ENCODE measurements around the gene POU2AF3.

DNA sequence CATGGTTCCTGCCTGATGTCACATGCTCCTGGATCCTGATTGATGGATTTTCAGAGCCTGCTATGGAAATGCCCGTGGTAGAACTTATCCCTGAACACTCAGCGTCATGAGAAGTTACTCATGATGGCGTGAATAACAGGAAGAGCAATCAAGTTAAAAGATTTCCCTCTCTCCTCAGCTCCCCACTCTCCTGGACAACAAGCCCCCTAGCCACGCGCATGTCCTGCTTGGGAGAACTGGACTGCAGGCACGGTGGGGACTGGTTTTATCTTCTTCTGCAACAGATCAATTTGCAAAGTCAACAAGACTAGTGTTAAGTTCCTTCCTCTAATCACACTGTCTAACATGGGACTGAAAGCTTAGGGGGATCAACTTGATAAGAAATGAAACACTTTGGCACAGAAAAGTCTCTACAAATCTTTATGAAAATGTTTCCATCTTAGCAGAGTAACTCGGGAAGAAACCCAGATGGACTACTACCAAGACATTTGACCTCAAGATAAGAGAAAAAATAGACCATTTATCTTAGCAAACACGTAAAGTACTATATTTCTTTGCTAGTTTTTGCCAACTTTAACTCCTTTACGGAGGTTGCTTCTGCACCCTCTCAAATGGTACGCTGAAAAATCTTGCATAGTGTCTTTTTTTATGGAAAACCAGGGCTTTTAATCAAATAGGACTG lies 53.2 kb downstream of the POU2AF3 start:
- TF ChIP-seq, protein P1, sequence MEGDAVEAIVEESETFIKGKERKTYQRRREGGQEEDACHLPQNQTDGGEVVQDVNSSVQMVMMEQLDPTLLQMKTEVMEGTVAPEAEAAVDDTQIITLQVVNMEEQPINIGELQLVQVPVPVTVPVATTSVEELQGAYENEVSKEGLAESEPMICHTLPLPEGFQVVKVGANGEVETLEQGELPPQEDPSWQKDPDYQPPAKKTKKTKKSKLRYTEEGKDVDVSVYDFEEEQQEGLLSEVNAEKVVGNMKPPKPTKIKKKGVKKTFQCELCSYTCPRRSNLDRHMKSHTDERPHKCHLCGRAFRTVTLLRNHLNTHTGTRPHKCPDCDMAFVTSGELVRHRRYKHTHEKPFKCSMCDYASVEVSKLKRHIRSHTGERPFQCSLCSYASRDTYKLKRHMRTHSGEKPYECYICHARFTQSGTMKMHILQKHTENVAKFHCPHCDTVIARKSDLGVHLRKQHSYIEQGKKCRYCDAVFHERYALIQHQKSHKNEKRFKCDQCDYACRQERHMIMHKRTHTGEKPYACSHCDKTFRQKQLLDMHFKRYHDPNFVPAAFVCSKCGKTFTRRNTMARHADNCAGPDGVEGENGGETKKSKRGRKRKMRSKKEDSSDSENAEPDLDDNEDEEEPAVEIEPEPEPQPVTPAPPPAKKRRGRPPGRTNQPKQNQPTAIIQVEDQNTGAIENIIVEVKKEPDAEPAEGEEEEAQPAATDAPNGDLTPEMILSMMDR (IDR thresholded peaks at IDR 0.05), result no peak
- no peak for TF ChIP-seq POLR2A (IDR thresholded peaks at IDR 0.05)
